H1 (cell line): Measurements from ENCODE around the gene PHYHD1. TPM values are rescaled to one million over a fixed set of nuclear protein-coding genes. Genes with fewer than 3 reads are reported as not detected.

Experiments used
- CBX5 ChIP-seq: fragments of 300-800, 300-1000 bp; sonication (generic); IDR thresholded peaks from 2 replicates; pipeline ENCODE4 v1.7.1; 2016; ENCODE audit warnings: antibody characterized with exemption, low read length, low read depth
- HDAC6 ChIP-seq: IDR thresholded peaks from one replicate; pipeline ENCODE4 v1.7.1; 2012; ENCODE audit warnings: low read depth, mild to moderate bottlenecking, inconsistent platforms, low read length, moderate library complexity
- SP4 ChIP-seq: IDR thresholded peaks from 2 replicates; pipeline ENCODE4 v1.6.1; 2012; ENCODE audit warnings: low read length, inconsistent platforms
- ZNF274 ChIP-seq: IDR thresholded peaks from 2 replicates; pipeline ENCODE4 v1.7.0; 2012; ENCODE audit warnings: low read length, borderline replicate concordance; ENCODE audit errors: extremely low read depth
- polyA plus RNA-seq, 7 experiments: library from polyadenylated mRNA; depleted of rRNA in 3 of 7; stranded (reverse) in 5 of 7; unstranded in 2 of 7; fragments of >200 nt in 5 of 7; fragments of 200-250 nt in 2 of 7; gene quantifications; 1 replicate in 5 of 7; 2 replicates in 1 of 7; 4 replicates in 1 of 7; pipeline versions ENCODE4 v1.2.1 to v1.2.3, GENCODE V29; 2011 to 2013; ENCODE audit warnings: missing spikeins in 2 of 7, mixed read lengths in 2 of 7
- total RNA-seq: library from RNA; stranded (reverse); fragmentation: NEBNext Ultra II Directional; extraction: Animal tissue kit (Norgen Biotek cat#: 25700); gene quantifications from 2 replicates; pipeline ENCODE4 v1.2.1, GENCODE V29; 2021

Gene PHYHD1
- total and polyA plus RNA-seq, 2 of the 8 experiments (the other 6 are each of a cell fraction or from before 2014, with no cell fraction given), result 14.1 to 25.6 TPM

DNA sequence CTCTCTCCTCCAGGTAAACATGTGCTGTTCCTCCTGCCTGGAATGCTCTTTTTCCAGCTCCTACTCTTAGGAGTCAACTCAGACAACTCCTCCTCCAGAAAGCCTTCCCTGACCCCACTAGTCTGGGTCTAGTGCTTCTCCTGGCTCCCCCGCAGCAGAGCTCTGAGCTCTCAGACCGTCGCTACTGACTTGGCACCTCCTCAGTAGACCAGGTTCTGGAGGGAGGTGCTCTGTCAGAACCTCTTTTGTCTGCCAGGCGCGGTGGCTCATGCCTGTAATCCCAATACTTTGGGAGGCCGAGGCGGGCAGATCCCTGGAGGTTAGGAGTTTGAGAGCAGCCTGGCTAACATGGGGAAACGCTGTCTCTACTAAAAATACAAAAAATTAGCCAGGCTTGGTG is 35.4 kb upstream of the PHYHD1 start (continued):
- TF ChIP-seq HDAC6 (no peak), ZNF274 (no peak), CBX5 (no peak), SP4 (no peak)
